ENCODE data around the gene MPHOSPH9. TPM values are rescaled to one million over a fixed set of nuclear protein-coding genes. Genes with fewer than 3 reads are reported as not detected.
A peak's percentile ranks its signal among the peaks of the same experiment; 100 is the strongest.

The MPHOSPH9 gene
- total RNA-seq, 1 experiment from 2014 or later: 40.4 TPM

DNA sequence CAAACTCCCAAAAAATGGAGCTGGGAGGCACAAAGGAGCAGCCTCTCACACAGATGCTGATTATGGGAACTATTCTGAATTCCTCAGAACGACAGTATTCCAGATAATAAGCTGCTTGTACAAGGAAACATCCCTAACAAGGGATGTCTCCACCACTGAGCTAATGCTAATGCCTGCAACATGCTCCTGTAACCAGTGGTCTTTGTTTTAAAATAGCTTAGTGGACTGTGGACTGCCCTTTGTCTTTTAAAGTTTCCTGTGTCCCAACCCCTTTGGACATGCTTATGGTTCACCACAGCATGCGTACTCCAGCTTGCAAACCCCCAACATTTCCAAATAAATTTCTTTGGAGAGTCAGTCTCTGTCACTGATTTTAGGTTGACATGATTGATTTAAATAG, 65.6 kb downstream of the MPHOSPH9 start:
- BruUV-seq (replicated peaks): no TSS peak
- Mint-ChIP-seq H3K9me3 (ENCODE audit: unreplicated experiment) (no peaks in the 10 kb centered on the region), H3K4me3 (ENCODE audit: unreplicated experiment) (no peak overlapping the region), H3K36me3 (ENCODE audit: insufficient read depth, unreplicated experiment) (peaks cover 50% of the 10 kb centered on the region), H3K4me1 (ENCODE audit: insufficient read depth, unreplicated experiment) (no peaks in the 10 kb centered on the region), H3K27me3 (ENCODE audit: insufficient read depth, unreplicated experiment) (no peaks in the 10 kb centered on the region), H3K27ac (ENCODE audit: low read depth, unreplicated experiment) (peak overlapping the region; percentile 28)
- POLR2A ChIA-PET: no interaction called here
- DNase-seq (ENCODE audit: unreplicated experiment): no peak
- intact Hi-C loops (cut with micrococcal nuclease): no loop called here
- TF ChIP-seq, protein P1, sequence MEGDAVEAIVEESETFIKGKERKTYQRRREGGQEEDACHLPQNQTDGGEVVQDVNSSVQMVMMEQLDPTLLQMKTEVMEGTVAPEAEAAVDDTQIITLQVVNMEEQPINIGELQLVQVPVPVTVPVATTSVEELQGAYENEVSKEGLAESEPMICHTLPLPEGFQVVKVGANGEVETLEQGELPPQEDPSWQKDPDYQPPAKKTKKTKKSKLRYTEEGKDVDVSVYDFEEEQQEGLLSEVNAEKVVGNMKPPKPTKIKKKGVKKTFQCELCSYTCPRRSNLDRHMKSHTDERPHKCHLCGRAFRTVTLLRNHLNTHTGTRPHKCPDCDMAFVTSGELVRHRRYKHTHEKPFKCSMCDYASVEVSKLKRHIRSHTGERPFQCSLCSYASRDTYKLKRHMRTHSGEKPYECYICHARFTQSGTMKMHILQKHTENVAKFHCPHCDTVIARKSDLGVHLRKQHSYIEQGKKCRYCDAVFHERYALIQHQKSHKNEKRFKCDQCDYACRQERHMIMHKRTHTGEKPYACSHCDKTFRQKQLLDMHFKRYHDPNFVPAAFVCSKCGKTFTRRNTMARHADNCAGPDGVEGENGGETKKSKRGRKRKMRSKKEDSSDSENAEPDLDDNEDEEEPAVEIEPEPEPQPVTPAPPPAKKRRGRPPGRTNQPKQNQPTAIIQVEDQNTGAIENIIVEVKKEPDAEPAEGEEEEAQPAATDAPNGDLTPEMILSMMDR (IDR thresholded peaks at IDR 0.05; ENCODE audit: unreplicated experiment): no peak
- CTCF ChIA-PET: interaction anchor here (1.3 kb wide), 1 partner anchor 71 kb away, joined by 3 read pairs; no protein-coding TSS in a partner anchor

DNA sequence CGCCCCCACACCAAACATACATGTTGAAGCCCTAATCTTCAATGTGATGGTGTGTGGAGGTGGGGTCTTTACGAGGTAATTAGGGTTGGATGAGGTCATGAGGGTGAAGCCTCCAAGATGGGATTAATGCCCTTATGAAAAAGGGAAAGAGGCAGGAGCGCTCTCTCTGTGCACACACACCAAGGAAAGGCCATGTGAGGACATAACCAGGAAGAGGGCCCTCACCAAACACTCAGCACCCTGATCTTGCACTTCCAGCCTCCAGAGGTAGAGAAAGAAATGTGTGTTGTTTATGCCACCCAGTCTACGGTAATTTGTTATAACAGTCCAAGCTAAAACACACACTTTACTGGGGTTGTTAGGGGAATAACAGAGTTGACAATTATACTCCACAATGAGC, 67.4 kb downstream of the MPHOSPH9 start:
- intact Hi-C loops (cut with micrococcal nuclease): no loop called here
- peaks cover 41% of the 10 kb centered on the region for H3K36me3 Mint-ChIP-seq (ENCODE audit: insufficient read depth, unreplicated experiment)
- no peaks in the 10 kb centered on the region for H3K27me3 Mint-ChIP-seq (ENCODE audit: insufficient read depth, unreplicated experiment)
- DNase-seq (ENCODE audit: unreplicated experiment): no peak
- TF ChIP-seq, protein P1 (IDR thresholded peaks at IDR 0.05; ENCODE audit: unreplicated experiment): no peak
- BruUV-seq (replicated peaks): no TSS peak
- ChIA-PET POLR2A (no interaction called here), CTCF (interaction anchor here (0.6 to 1.4 kb wide), 3 partner anchors 11 to 166 kb away, joined by 3 to 4 read pairs (median 3); no protein-coding TSS in a partner anchor)
- no peak overlapping the region for H3K4me3 Mint-ChIP-seq (ENCODE audit: unreplicated experiment)
- H3K9me3 Mint-ChIP-seq (ENCODE audit: unreplicated experiment): no peaks in the 10 kb centered on the region
- H3K4me1 Mint-ChIP-seq (ENCODE audit: insufficient read depth, unreplicated experiment): no peaks in the 10 kb centered on the region
- no peak overlapping the region for H3K27ac Mint-ChIP-seq (ENCODE audit: low read depth, unreplicated experiment)

DNA sequence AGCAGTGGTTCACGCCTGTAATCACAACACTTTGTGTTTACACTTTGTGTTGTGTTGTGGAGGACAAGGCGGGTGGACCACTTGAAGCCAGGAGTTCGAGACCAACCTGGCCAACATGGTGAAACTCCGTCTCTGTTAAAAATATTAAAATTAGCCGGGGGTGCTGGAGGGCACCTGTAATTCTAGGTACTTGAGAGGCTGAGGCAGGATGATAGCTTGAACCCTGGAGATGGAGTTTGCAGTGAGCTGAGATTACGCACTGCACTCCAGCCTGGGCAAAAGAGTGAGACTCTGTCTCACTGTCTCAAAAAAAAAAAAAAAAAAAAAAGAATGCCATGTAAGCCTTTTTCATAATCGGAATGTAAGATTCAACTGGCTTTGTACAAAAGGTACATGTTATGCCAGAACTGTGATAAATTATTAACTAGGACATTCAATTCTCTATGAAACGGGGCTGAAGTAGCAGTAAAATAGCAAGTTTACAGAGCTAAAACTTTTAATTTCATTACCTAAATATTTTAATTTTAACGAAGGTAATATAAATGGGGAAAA, 68.2 kb downstream of the MPHOSPH9 start:
- Mint-ChIP-seq H3K9me3 (ENCODE audit: unreplicated experiment) (no peaks in the 10 kb centered on the region), H3K4me1 (ENCODE audit: insufficient read depth, unreplicated experiment) (no peaks in the 10 kb centered on the region), H3K36me3 (ENCODE audit: insufficient read depth, unreplicated experiment) (peaks cover 41% of the 10 kb centered on the region), H3K27ac (ENCODE audit: low read depth, unreplicated experiment) (no peak overlapping the region), H3K27me3 (ENCODE audit: insufficient read depth, unreplicated experiment) (no peaks in the 10 kb centered on the region), H3K4me3 (ENCODE audit: unreplicated experiment) (no peak overlapping the region)
- TF ChIP-seq, protein P1 (IDR thresholded peaks at IDR 0.05; ENCODE audit: unreplicated experiment): no peak
- no TSS peak for BruUV-seq (replicated peaks)
- intact Hi-C loops (cut with micrococcal nuclease): no loop called here
- POLR2A ChIA-PET: no interaction called here
- CTCF ChIA-PET: interaction anchor here (0.6 to 1.4 kb wide), 3 partner anchors 10 to 165 kb away, joined by 3 to 4 read pairs (median 3); no protein-coding TSS in a partner anchor
- no peak for DNase-seq (ENCODE audit: unreplicated experiment)

DNA sequence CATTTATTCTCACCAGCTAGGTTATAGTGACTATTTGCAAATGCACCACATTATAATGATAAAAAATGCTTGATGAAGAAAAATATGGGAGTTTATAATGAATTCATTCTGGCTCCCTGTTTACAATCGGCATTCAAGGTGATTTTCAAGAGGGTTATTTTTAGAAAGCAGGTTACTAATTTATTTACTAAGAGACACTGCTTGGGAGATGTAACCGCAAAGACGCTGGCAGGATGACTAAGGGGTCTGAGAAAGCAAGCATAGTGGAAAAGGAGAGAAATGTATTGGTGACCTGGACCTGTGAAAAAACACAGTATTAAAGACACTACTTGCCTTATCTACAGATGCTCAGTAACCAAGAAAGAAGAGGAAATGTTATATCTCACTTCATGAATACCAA, 68.7 kb downstream of the MPHOSPH9 start:
- H3K27ac Mint-ChIP-seq (ENCODE audit: low read depth, unreplicated experiment): no peak overlapping the region
- no TSS peak for BruUV-seq (replicated peaks)
- H3K4me3 Mint-ChIP-seq (ENCODE audit: unreplicated experiment): no peak overlapping the region
- ChIA-PET POLR2A (no interaction called here), CTCF (interaction anchor here (0.5 kb wide), 1 partner anchor 359 kb away, joined by 9 read pairs; no protein-coding TSS in a partner anchor)
- H3K9me3 Mint-ChIP-seq (ENCODE audit: unreplicated experiment): no peaks in the 10 kb centered on the region
- TF ChIP-seq, protein P1 (IDR thresholded peaks at IDR 0.05; ENCODE audit: unreplicated experiment): no peak
- DNase-seq (ENCODE audit: unreplicated experiment): no peak
- H3K27me3 Mint-ChIP-seq (ENCODE audit: insufficient read depth, unreplicated experiment): no peaks in the 10 kb centered on the region
- H3K36me3 Mint-ChIP-seq (ENCODE audit: insufficient read depth, unreplicated experiment): peaks cover 43% of the 10 kb centered on the region
- intact Hi-C loops (cut with micrococcal nuclease): no loop called here
- H3K4me1 Mint-ChIP-seq (ENCODE audit: insufficient read depth, unreplicated experiment): no peaks in the 10 kb centered on the region

Measured in MCF 10A (cell line).